ENCODE data around the gene CATSPERZ.

CATSPERZ gene

GRCh38 chr11:64268893-64269539 lies 31.1 kb upstream of the CATSPERZ start:
- DNase-seq: peak; percentile 57 to 70
- TF ChIP-seq GATA1 (IDR thresholded peaks at IDR 0.05; ENCODE audit: low read depth, low read length): no peak
- TF ChIP-seq POLR2A (IDR thresholded peaks at IDR 0.05; ENCODE audit: low read length): peak; percentile 33

DNA sequence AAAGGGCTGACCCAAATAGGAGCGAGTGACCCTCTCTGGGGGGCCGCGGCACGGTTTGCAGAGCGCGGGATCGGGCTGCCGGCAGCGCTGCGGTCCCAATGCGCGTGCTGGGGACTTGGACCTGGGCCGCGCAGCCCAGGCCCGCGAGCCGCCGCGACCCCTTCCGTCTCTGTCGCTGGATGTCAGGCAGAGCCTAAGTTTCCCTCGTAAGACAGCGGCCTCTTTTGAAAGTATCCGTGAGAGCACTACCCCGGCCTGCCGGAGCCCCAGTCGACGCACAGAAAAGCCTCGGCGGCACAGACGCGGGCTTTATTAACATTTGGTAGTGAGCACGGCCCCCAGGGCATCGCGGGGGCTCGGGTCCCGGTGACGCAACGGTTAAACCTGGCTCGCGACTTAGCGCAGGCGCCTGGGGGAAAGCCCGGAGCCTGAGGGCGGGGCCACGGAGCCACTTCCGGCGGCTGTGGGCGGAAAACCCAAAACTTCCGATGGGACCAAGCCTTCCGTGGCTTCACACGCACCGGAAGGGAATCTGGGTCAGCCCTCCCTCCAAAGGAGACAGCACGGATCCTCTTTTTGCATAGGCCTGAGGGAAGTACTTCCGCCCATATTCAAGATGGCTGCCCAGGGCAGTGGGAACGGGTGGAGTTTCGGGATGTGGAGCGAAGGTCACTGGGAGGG lies 30.5 kb upstream of the CATSPERZ start:
- TF ChIP-seq POLR2A (IDR thresholded peaks at IDR 0.05; ENCODE audit: low read length) (peak; percentile 83), GATA1 (IDR thresholded peaks at IDR 0.05; ENCODE audit: low read depth, low read length) (no peak)
- peak; percentile 98 to 99 for DNase-seq

GRCh38 chr11:64275031-64275800 lies 24.9 kb upstream of the CATSPERZ start:
- TF ChIP-seq GATA1 (IDR thresholded peaks at IDR 0.05; ENCODE audit: low read depth, low read length) (no peak), POLR2A (IDR thresholded peaks at IDR 0.05; ENCODE audit: low read length) (no peak)
- no peak for DNase-seq

DNA sequence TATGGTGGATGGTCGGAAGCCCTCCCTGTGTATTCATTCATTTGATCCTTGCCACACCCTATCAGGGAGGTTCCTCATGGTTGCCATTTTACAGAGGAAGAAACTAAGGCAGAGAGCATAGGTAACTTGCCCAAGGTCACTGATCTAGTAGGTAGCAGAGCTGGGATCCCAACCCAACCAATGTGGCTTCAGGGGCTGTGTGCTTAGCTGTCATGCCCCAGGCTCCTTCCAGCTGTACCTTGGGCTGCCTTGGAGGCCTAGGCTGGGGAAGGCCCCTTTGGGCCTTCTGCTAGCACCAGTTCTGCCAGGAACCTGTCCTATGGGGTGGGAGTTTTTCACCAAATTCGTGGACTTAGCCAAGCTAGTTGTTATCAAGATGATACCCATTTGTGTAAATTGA lies 24.3 kb upstream of the CATSPERZ start:
- TF ChIP-seq GATA1 (IDR thresholded peaks at IDR 0.05; ENCODE audit: low read depth, low read length) (no peak), POLR2A (IDR thresholded peaks at IDR 0.05; ENCODE audit: low read length) (no peak)
- DNase-seq: no peak

DNA sequence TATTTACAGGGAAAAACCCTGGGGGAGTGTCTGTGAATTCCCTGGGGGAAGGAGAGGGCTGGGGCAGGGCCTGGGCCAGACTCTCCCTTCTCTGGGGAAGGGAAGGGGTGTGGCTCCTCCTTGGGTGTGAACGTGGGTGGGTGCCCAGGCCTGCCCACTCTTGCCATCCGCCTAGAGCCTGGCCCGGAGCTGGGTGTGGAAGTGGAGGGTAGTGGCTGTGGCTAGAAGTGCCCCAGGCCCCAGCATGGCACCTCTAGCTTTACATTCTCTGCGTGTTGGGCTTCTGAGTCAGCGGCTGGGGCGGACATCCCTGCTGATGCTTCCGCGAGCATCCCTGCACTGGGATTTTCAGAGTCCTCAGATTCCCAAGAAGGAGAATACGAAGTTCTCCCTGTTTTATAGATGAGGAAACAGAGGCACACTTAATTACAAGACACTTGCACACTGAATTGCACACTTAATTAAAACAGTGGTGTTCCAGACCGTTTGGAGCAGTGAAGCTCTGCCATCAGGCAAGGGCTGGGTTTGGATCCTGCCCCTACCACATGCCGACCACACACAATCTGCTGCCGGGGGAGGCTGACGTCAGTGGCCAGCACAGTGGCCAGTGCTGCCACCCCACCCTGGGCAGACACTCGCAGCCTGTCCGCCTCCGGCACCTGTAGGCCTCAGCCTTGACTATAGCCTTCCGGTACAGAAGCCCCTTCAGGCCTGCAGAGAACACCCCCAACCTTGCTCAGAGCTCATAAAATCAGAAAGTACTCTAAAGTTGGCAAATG lies 23.3 kb upstream of the CATSPERZ start:
- no peak for TF ChIP-seq GATA1 (IDR thresholded peaks at IDR 0.05; ENCODE audit: low read depth, low read length)
- DNase-seq: no peak

GRCh38 chr11:64278576-64279190 lies 21.5 kb upstream of the CATSPERZ start:
- no peak for TF ChIP-seq POLR2A (IDR thresholded peaks at IDR 0.05; ENCODE audit: low read length)
- no peak for TF ChIP-seq GATA1 (IDR thresholded peaks at IDR 0.05; ENCODE audit: low read depth, low read length)
- no peak for DNase-seq

DNA sequence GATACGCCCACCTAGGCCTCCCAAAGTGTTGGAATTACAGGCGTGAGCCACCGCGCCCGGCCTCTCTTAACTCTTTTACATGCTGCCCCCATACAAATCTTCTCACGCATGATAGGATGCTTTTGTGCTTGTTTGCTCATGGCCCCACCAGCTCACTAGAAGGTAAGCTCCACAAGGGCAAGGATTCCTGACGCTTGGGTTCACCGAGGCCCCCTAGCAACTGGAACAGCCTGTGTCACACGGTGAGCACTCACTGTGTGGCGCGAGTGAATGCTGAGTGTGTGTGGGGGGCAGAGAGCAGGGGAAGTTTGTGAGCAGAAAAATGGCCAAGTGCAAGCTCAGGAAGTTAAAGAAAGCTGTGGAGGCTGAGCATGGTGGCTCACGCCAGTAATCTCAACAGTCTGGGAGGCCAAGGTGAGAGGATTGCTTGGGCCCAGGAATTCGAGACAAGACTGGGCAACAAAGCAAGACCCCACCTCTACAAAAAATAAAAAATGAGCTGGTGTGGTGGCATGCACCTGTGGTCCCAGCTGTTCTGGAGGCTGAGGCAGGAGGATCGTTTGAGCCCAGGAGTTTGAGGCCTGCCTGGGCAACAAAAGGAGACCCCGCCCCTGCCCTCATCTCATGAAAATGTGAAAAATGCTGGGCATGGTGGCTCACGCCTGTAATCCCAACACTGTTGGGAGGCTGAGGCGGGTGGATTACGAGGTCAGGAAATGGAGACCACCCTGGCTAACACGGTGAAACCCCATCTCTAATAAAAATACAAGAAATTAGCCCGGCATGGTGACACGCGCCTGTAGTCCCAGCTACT lies 18.0 kb upstream of the CATSPERZ start:
- no peak for DNase-seq
- TF ChIP-seq GATA1 (IDR thresholded peaks at IDR 0.05; ENCODE audit: low read depth, low read length) (no peak), POLR2A (IDR thresholded peaks at IDR 0.05; ENCODE audit: low read length) (no peak)

DNA sequence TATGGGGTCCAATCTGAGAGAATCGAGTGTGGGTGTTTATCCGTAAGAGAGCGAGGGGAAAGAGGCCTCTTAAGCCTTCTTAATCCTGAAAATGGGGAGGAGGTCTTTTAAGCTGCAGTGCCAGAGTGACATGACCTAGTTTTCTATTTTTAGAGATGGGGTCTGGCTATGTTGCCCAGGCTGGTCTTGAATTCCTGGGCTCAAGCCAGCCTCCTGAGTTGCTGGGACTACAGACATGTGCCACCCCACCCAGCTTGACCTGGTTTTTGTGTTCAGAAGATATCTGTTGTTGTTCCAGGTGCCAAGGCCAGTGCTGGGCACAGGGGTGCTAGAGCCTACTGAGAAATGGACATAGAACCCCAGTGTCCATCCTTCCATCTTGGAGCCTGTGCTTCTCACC lies 17.1 kb upstream of the CATSPERZ start:
- no peak for DNase-seq
- TF ChIP-seq POLR2A (IDR thresholded peaks at IDR 0.05; ENCODE audit: low read length) (no peak), GATA1 (IDR thresholded peaks at IDR 0.05; ENCODE audit: low read depth, low read length) (no peak)

- DNase-seq: peak; percentile 95 to 97
- TF ChIP-seq GATA1 (IDR thresholded peaks at IDR 0.05; ENCODE audit: low read depth, low read length): no peak
- no peak for TF ChIP-seq POLR2A (IDR thresholded peaks at IDR 0.05; ENCODE audit: low read length)
These were observed 15.9 kb upstream of the CATSPERZ start, which contains the start of gene BAD for GRCh38 chr11:64284048-64284961. TSS of gene BAD (minus strand) at chr11:64284665. CDS start at chr11:64284368, 297 bp downstream.

DNA sequence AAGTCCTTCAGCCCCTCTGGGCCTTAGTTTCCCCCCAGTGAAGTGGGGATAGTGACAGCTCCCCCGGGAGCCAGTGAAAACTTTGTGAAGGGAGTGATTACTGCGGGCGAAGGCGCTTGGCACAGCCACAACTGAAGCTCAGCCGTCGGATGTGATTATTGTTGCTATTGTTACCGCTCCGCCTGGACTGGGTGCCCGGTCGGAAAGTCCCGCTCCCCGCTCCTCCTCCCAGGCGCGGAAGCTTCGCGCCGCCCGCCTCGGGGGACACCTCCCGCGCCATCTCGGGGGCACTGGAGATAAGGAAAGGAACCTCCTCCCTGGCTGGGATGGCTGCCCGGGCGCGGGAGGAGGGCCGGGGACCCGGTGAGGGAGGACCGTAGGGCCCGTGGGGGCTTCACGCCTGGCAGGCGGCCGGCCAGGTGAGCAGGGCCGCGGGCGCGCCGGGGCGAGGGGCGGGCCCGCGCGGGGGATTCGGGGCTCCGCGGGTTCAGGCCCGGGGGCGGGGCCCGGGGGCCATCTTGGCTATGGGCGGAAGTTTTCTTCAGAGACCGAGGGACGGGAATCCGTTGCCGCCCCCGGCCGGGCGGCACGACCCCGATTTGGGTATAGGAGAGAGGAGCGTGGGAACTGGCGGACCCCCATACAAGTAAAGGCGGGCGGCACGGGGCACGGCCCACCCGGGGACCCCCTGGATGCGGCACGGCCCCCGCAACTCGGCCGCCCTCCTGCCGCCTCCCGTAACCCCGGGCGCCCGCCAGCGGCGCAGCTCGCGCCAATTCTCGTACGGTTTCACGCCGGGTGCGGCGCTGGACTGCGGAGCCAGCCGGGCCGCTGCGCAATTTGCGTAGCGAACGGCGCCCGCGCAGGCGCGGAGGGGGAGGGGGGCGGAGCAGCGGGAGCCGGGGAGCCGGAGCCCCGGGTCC lies 14.9 kb upstream of the CATSPERZ start, which contains the start of gene GPR137:
TSS of gene GPR137 (plus strand) at position 887 of the 923 bp plus-strand sequence. CDS start 677 bp downstream, outside the sequence.
- DNase-seq: peak; percentile 88 to 93
- peak; percentile 62 for TF ChIP-seq POLR2A (IDR thresholded peaks at IDR 0.05; ENCODE audit: low read length)
- peak; percentile 42 for TF ChIP-seq GATA1 (IDR thresholded peaks at IDR 0.05; ENCODE audit: low read depth, low read length)
